HG02870 (cell line): ENCODE measurements around the gene AGBL3.

Experiments
- ATAC-seq: cut with Tn5 transposase; IDR thresholded peaks from one replicate; pipeline ENCODE4 v1.9.1; 2021; ENCODE audit warnings: mild to moderate bottlenecking, moderate library complexity; ENCODE audit not compliant: unreplicated experiment

The AGBL3 gene

GRCh38 chr7:135183478-135183877, 197.2 kb downstream of the AGBL3 start:
- no peak for ATAC-seq

GRCh38 chr7:135184254-135184841, 198.0 kb downstream of the AGBL3 start:
- no peak for ATAC-seq
